HG02981 (cell line): ENCODE data around the gene HOXB8.

Experiments
- ATAC-seq: cut with Tn5 transposase; IDR thresholded peaks from one replicate; pipeline ENCODE4 v1.9.1; 2021; ENCODE audit warnings: mild to moderate bottlenecking, moderate library complexity; ENCODE audit not compliant: unreplicated experiment

HOXB8 gene

GRCh38 chr17:48615047-48615962, at the start of gene HOXB8:
Gene HOXB8 (minus strand): TSS chr17:48615292. CDS start chr17:48614704, 588 bp downstream.
- no peak for ATAC-seq

GRCh38 chr17:48663134-48663924, 48.2 kb upstream of the HOXB8 start:
- ATAC-seq, result no peak

- ATAC-seq, result no peak
These were observed 40.8 kb upstream of the HOXB8 start for GRCh38 chr17:48655913-48656312.

GRCh38 chr17:48649741-48650140, 34.6 kb upstream of the HOXB8 start:
- no peak for ATAC-seq

- no peak for ATAC-seq
These were observed 32.8 kb upstream of the HOXB8 start for GRCh38 chr17:48647963-48648245.

GRCh38 chr17:48647103-48647962, 32.2 kb upstream of the HOXB8 start:
- ATAC-seq, result no peak

GRCh38 chr17:48646183-48647102, 31.4 kb upstream of the HOXB8 start:
- no peak for ATAC-seq

- no peak for ATAC-seq
These were observed 30.6 kb upstream of the HOXB8 start for GRCh38 chr17:48645639-48646182.

GRCh38 chr17:48644910-48645557, 29.9 kb upstream of the HOXB8 start:
- no peak for ATAC-seq

GRCh38 chr17:48644159-48644558, 29.1 kb upstream of the HOXB8 start:
- ATAC-seq, result no peak

GRCh38 chr17:48643697-48644012, 28.6 kb upstream of the HOXB8 start:
- no peak for ATAC-seq

GRCh38 chr17:48642843-48643696, 28.0 kb upstream of the HOXB8 start:
- no peak for ATAC-seq

GRCh38 chr17:48642059-48642842, 27.2 kb upstream of the HOXB8 start:
- no peak for ATAC-seq

- ATAC-seq, result no peak
These were observed 26.5 kb upstream of the HOXB8 start for GRCh38 chr17:48641541-48642058.

- ATAC-seq, result no peak
These were observed 25.7 kb upstream of the HOXB8 start for GRCh38 chr17:48640858-48641180.

GRCh38 chr17:48639982-48640857, 25.1 kb upstream of the HOXB8 start:
- no peak for ATAC-seq

GRCh38 chr17:48639136-48639535, 24.0 kb upstream of the HOXB8 start:
- ATAC-seq, result no peak
